ENCODE measurements around the gene ZNF227.

DNA sequence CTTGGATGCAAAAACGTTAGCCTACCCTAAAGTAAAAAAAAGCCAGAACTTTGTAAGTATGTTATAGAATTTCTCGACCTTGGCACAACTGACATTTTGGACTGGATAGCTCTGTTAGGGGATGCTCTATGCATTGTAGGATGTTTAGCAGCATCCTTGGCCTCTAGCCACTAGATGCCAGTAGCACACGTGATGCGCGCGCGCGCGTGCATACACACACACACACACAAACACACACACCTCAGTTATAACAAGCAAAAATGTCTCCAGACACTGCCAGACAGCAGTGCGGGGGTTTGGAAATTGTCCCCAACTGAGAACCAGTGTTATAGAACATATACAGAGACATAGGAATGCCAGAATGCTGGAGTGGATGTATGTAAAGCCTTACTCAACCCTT is 30.2 kb upstream of the ZNF227 start:
- TF ChIP-seq, protein P1, sequence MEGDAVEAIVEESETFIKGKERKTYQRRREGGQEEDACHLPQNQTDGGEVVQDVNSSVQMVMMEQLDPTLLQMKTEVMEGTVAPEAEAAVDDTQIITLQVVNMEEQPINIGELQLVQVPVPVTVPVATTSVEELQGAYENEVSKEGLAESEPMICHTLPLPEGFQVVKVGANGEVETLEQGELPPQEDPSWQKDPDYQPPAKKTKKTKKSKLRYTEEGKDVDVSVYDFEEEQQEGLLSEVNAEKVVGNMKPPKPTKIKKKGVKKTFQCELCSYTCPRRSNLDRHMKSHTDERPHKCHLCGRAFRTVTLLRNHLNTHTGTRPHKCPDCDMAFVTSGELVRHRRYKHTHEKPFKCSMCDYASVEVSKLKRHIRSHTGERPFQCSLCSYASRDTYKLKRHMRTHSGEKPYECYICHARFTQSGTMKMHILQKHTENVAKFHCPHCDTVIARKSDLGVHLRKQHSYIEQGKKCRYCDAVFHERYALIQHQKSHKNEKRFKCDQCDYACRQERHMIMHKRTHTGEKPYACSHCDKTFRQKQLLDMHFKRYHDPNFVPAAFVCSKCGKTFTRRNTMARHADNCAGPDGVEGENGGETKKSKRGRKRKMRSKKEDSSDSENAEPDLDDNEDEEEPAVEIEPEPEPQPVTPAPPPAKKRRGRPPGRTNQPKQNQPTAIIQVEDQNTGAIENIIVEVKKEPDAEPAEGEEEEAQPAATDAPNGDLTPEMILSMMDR (IDR thresholded peaks at IDR 0.05; ENCODE audit: low read depth, low read length, poor library complexity, severe bottlenecking) = no peak
- no peak for TF ChIP-seq EZH2phosphoT487 (IDR thresholded peaks at IDR 0.05; ENCODE audit: borderline replicate concordance, low read length)

Data from DOHH2 (cell line).